ENCODE results near the gene PPM1H. TPM values are rescaled to one million over a fixed set of nuclear protein-coding genes. Genes with fewer than 3 reads are reported as not detected.

Gene PPM1H
- total RNA-seq, 1 donor from 2014 or later, result not detected

DNA sequence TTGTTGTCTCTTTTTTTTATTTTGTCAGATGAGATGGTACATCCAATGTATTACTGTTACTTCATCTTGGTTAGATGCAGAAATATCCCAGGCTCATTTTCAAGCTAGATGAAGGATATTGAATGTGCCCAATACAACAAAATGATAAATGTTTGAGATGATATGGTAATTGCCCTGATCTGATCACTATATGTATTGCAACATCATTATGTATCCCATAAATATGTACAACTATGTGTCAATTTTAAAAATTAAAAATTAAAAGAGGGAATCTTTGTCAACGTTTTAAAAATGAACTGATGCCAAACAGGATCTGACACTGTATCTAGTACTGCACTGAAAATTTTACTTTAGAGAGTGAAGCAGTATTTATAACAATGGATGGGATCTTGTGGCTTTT, 78.5 kb downstream of the PPM1H start:
- H3K27ac Mint-ChIP-seq, result no peak overlapping the region
- intact Hi-C loops (cut with micrococcal nuclease), result no loop called here
- peaks cover 2% of the 10 kb centered on the region for H3K27me3 Mint-ChIP-seq (ENCODE audit: low read depth)
- H3K36me3 Mint-ChIP-seq (ENCODE audit: low read depth), result no peaks in the 10 kb centered on the region
- no peaks in the 10 kb centered on the region for H3K9me3 Mint-ChIP-seq
- no peaks in the 10 kb centered on the region for H3K4me1 Mint-ChIP-seq (ENCODE audit: low read depth)
- no peak for DNase-seq (ENCODE audit: low spot score)
- no peak overlapping the region for H3K4me3 Mint-ChIP-seq (ENCODE audit: low read depth)

GRCh38 chr12:62854024-62854423, 80.9 kb downstream of the PPM1H start:
- no peak for DNase-seq (ENCODE audit: low spot score)
- Mint-ChIP-seq H3K27ac (no peak overlapping the region), H3K4me3 (ENCODE audit: low read depth) (no peak overlapping the region), H3K9me3 (no peaks in the 10 kb centered on the region), H3K36me3 (ENCODE audit: low read depth) (no peaks in the 10 kb centered on the region), H3K27me3 (ENCODE audit: low read depth) (peaks cover 6% of the 10 kb centered on the region), H3K4me1 (ENCODE audit: low read depth) (no peaks in the 10 kb centered on the region)
- intact Hi-C loops (cut with micrococcal nuclease), result no loop called here

GRCh38 chr12:62849398-62849797, 85.6 kb downstream of the PPM1H start:
- Mint-ChIP-seq H3K27ac (no peak overlapping the region), H3K27me3 (ENCODE audit: low read depth) (peaks cover 7% of the 10 kb centered on the region), H3K9me3 (no peaks in the 10 kb centered on the region), H3K36me3 (ENCODE audit: low read depth) (no peaks in the 10 kb centered on the region), H3K4me3 (ENCODE audit: low read depth) (no peak overlapping the region), H3K4me1 (ENCODE audit: low read depth) (no peaks in the 10 kb centered on the region)
- intact Hi-C loops (cut with micrococcal nuclease), result no loop called here
- DNase-seq (ENCODE audit: low spot score), result no peak

DNA sequence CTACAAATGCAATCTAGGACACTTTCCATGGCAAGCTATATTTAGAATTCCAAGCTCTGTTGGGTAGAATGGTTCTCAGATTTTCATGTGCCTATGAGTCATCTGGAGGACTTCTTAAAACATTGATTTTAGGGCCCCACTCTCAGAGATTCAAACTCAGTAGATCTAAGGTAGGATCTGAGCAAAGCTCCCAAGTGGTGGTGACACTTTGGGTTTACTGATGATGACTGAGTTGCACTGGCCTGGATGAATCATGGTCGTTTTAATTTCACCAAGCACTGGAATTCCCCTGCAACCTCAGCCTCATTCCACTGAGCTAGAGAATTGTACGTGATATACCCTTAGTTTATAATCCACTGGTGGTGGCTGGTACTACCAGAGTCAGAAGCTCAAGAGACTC, 86.5 kb downstream of the PPM1H start:
- Mint-ChIP-seq H3K36me3 (ENCODE audit: low read depth) (no peaks in the 10 kb centered on the region), H3K4me3 (ENCODE audit: low read depth) (no peak overlapping the region), H3K27ac (no peak overlapping the region), H3K27me3 (ENCODE audit: low read depth) (peaks cover 7% of the 10 kb centered on the region), H3K9me3 (no peaks in the 10 kb centered on the region), H3K4me1 (ENCODE audit: low read depth) (no peaks in the 10 kb centered on the region)
- intact Hi-C loops (cut with micrococcal nuclease), result no loop called here
- DNase-seq (ENCODE audit: low spot score), result no peak

- no peak overlapping the region for H3K4me3 Mint-ChIP-seq (ENCODE audit: low read depth)
- H3K4me1 Mint-ChIP-seq (ENCODE audit: low read depth), result no peaks in the 10 kb centered on the region
- intact Hi-C loops (cut with micrococcal nuclease), result no loop called here
- H3K27me3 Mint-ChIP-seq (ENCODE audit: low read depth), result peaks cover 7% of the 10 kb centered on the region
- DNase-seq (ENCODE audit: low spot score), result no peak
- H3K9me3 Mint-ChIP-seq, result no peaks in the 10 kb centered on the region
- no peaks in the 10 kb centered on the region for H3K36me3 Mint-ChIP-seq (ENCODE audit: low read depth)
- H3K27ac Mint-ChIP-seq, result no peak overlapping the region
Observed at GRCh38 chr12:62847709-62848108, 87.2 kb downstream of the PPM1H start.

DNA sequence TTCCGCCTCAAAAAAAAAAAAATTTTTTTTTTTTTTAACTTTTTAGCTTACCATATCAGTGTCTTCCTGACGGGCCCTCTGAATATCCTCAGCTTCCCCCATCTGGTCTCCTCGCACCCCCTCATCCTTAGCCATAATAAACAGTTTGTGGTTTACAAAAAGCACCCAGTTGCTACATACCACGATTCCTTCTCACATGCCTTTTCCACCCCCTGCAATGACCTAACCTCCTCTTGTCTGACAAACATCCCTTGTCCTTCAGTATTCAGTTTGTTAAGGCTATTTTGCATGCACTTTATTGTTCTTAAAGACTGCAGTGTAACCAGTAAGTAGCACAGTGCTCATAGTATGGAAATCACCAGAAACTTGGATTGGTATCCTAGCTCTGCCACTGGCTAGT, 88.5 kb downstream of the PPM1H start:
- Mint-ChIP-seq H3K27ac (no peak overlapping the region), H3K36me3 (ENCODE audit: low read depth) (no peaks in the 10 kb centered on the region), H3K4me3 (ENCODE audit: low read depth) (no peak overlapping the region), H3K9me3 (no peaks in the 10 kb centered on the region), H3K4me1 (ENCODE audit: low read depth) (no peaks in the 10 kb centered on the region), H3K27me3 (ENCODE audit: low read depth) (peaks cover 11% of the 10 kb centered on the region)
- no peak for DNase-seq (ENCODE audit: low spot score)
- intact Hi-C loops (cut with micrococcal nuclease), result no loop called here

GRCh38 chr12:62844915-62845314, 90.0 kb downstream of the PPM1H start:
- Mint-ChIP-seq H3K36me3 (ENCODE audit: low read depth) (no peaks in the 10 kb centered on the region), H3K4me3 (ENCODE audit: low read depth) (no peak overlapping the region), H3K4me1 (ENCODE audit: low read depth) (no peaks in the 10 kb centered on the region), H3K27ac (no peak overlapping the region), H3K9me3 (no peaks in the 10 kb centered on the region), H3K27me3 (ENCODE audit: low read depth) (peaks cover 13% of the 10 kb centered on the region)
- DNase-seq (ENCODE audit: low spot score), result no peak
- intact Hi-C loops (cut with micrococcal nuclease), result no loop called here

DNA sequence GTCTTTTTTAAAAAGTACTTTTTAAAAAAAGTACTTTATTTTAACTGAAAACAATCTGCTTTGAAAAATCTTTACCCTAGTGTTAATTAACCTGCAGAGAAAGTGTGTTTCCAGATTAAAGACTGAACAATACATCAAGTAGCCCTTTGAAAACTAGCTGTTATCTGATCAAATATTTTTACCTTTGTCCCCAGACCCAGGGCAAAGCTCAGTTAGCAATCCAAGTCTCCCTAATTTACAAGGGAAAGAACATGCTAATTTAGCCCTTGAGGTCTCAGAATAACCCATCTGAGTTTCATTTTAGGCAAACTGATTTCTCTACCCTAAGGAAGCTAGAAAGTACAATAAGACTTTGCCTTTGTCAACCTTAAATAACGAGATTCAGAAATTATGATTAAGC, 91.2 kb downstream of the PPM1H start:
- Mint-ChIP-seq H3K4me1 (ENCODE audit: low read depth) (no peaks in the 10 kb centered on the region), H3K27me3 (ENCODE audit: low read depth) (peaks cover 13% of the 10 kb centered on the region), H3K4me3 (ENCODE audit: low read depth) (no peak overlapping the region), H3K9me3 (no peaks in the 10 kb centered on the region), H3K36me3 (ENCODE audit: low read depth) (no peaks in the 10 kb centered on the region), H3K27ac (no peak overlapping the region)
- DNase-seq (ENCODE audit: low spot score), result no peak
- intact Hi-C loops (cut with micrococcal nuclease), result no loop called here

DNA sequence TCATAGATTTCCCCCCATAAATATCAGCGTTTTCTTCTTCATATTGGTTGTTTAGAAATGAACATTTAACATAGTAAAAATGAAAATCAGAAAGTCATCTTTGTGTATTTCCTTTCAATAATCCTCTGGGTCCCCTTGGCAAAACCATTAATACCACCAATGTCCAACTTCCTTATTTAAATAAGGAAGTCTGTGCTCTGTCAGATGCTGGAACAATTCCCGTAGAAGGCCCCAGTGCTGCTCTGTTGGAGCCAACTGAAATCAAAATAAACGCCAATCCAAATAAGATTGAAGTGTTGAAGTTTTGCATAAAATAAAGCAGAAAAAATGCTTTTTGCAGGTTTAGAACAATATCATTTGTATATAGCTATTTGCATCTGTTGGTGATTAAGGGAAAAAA, 93.1 kb downstream of the PPM1H start:
- Mint-ChIP-seq H3K4me3 (ENCODE audit: low read depth) (no peak overlapping the region), H3K27ac (no peak overlapping the region), H3K4me1 (ENCODE audit: low read depth) (no peaks in the 10 kb centered on the region), H3K27me3 (ENCODE audit: low read depth) (peaks cover 13% of the 10 kb centered on the region), H3K9me3 (no peaks in the 10 kb centered on the region), H3K36me3 (ENCODE audit: low read depth) (no peaks in the 10 kb centered on the region)
- DNase-seq (ENCODE audit: low spot score), result no peak
- intact Hi-C loops (cut with micrococcal nuclease), result no loop called here

DNA sequence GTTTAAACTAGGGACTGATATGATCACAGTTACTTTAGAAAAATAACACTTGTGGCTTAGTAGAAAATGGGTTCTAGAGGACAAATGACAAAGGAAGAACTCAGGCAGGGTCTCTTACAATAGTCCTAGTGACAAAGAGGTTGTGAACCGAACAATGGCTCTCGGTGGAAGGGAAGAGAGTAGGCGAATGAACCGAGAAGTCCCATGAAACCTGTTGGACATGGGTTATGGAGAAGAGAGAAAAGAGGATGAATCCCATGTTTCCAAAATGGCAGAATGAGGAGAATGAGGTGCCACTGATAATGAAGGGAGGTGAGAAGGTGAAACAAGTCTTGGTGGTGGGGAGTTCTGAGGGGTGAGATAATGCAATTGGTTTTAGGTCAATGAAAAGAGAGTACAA, 94.1 kb downstream of the PPM1H start:
- Mint-ChIP-seq H3K27ac (no peak overlapping the region), H3K36me3 (ENCODE audit: low read depth) (no peaks in the 10 kb centered on the region), H3K4me1 (ENCODE audit: low read depth) (no peaks in the 10 kb centered on the region), H3K9me3 (no peaks in the 10 kb centered on the region), H3K27me3 (ENCODE audit: low read depth) (peaks cover 14% of the 10 kb centered on the region), H3K4me3 (ENCODE audit: low read depth) (no peak overlapping the region)
- intact Hi-C loops (cut with micrococcal nuclease), result no loop called here
- no peak for DNase-seq (ENCODE audit: low spot score)

- no peak overlapping the region for H3K4me3 Mint-ChIP-seq (ENCODE audit: low read depth)
- DNase-seq (ENCODE audit: low spot score), result no peak
- H3K9me3 Mint-ChIP-seq, result no peaks in the 10 kb centered on the region
- peaks cover 14% of the 10 kb centered on the region for H3K27me3 Mint-ChIP-seq (ENCODE audit: low read depth)
- no peaks in the 10 kb centered on the region for H3K36me3 Mint-ChIP-seq (ENCODE audit: low read depth)
- H3K4me1 Mint-ChIP-seq (ENCODE audit: low read depth), result no peaks in the 10 kb centered on the region
- intact Hi-C loops (cut with micrococcal nuclease), result no loop called here
- H3K27ac Mint-ChIP-seq, result no peak overlapping the region
Observed at GRCh38 chr12:62839869-62840660, 94.9 kb downstream of the PPM1H start.

DNA sequence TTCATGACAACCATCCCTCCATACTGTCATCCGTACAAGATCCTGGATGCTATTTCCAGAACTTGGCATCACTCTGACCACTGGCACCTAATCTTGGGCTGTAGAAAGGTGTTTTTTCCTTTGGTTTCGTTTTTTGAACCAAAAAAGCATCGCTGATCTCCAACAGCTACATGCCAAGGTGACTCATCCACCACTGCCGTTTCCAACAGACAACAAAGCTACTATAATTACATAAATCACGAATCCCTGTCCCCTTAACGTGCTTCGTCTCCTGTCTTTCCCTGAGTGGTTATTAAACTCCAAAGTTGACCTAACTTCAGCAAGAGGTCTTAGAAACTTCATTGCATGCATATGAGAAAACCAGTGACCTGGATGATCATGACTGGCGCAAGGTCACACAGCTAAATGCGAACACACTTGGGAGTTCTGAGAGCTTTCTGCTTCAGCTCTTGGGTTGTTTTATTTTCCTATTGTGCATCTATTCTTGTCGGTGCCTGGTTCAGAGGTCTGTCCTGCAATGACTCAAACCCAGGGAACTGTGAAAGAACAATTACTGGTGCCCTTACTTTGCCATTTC, 99.9 kb downstream of the PPM1H start:
- H3K27me3 Mint-ChIP-seq (ENCODE audit: low read depth), result peaks cover 4% of the 10 kb centered on the region
- no peak for DNase-seq (ENCODE audit: low spot score)
- intact Hi-C loops (cut with micrococcal nuclease), result no loop called here
- H3K4me1 Mint-ChIP-seq (ENCODE audit: low read depth), result no peaks in the 10 kb centered on the region
- H3K4me3 Mint-ChIP-seq (ENCODE audit: low read depth), result no peak overlapping the region
- no peaks in the 10 kb centered on the region for H3K36me3 Mint-ChIP-seq (ENCODE audit: low read depth)
- no peaks in the 10 kb centered on the region for H3K9me3 Mint-ChIP-seq
- no peak overlapping the region for H3K27ac Mint-ChIP-seq

DNA sequence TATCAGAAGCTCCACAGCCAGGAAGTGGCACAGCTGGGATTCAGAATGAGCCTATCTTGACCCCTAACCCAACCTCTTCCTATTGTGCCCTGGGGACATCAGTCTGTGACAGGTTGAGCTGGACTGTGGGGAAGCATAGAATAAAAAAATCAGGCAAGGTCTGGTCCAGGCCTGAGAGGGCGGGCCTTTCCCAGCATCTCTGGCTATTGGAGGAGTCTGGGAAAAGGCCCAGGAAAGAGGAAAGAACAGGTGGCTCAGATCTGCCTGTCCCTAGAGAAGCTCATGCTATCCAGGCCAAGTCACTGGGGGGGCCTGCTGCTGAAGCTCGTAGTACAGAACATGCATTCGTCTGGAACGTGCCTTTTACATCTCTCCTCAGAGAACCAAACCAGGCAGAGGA, 100.5 kb downstream of the PPM1H start:
- Mint-ChIP-seq H3K9me3 (no peaks in the 10 kb centered on the region), H3K36me3 (ENCODE audit: low read depth) (no peaks in the 10 kb centered on the region), H3K27ac (no peak overlapping the region), H3K4me3 (ENCODE audit: low read depth) (no peak overlapping the region), H3K27me3 (ENCODE audit: low read depth) (peaks cover 4% of the 10 kb centered on the region), H3K4me1 (ENCODE audit: low read depth) (no peaks in the 10 kb centered on the region)
- no peak for DNase-seq (ENCODE audit: low spot score)
- intact Hi-C loops (cut with micrococcal nuclease), result no loop called here
